ENCODE results near the gene KLK5.

The KLK5 gene

GRCh38 chr19:50932690-50933083, 20.2 kb downstream of the KLK5 start:
- Histone ChIP-seq H3K27ac (ENCODE audit: low read depth, low read length) (no peak overlapping the region), H3K27me3 (ENCODE audit: control insufficient read depth, insufficient read depth, low read length) (peaks cover 6% of the 10 kb centered on the region), H3K4me3 (ENCODE audit: low read length) (no peak overlapping the region), H3K4me1 (ENCODE audit: control insufficient read depth, insufficient read depth, low read length) (no peaks in the 10 kb centered on the region), H3K36me3 (ENCODE audit: control insufficient read depth, insufficient read depth, low read length) (no peaks in the 10 kb centered on the region), H3K9ac (ENCODE audit: low read length) (no peak overlapping the region)

DNA sequence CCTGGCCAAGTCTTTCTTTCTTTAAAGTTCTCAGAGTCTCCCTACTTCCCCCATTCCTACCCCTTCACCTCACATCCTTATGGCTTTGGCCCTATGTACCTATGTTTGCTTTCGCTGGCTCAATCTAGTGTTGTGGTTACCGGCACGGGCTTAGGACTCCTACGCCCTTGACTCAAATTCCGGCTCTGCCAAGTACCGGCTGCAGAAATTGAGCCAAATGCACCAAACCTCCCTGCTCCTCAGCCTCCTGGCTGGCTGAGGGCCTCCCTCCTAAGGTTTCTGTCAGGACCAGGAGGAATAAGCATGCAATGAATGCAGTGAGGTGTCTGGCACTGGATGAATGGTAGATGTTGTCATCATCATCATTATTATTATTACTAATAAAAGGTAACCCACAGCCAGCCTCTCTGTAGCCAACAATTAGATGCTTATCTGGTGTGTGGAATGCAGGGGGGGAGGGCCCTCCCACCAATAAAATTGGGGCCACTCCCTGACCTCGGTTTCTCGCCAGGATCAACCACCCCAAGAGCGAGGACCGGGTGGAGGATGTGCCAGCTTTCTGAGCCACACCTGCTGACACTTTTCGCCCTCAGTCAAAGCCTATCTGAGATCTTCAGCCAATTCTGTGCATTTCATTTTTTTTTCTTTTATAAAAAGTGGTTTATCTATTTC, 20.7 kb downstream of the KLK5 start:
- H3K27me3 ChIP-seq (ENCODE audit: control insufficient read depth, insufficient read depth, low read length) = peaks cover 8% of the 10 kb centered on the region
- no peaks in the 10 kb centered on the region for H3K36me3 ChIP-seq (ENCODE audit: control insufficient read depth, insufficient read depth, low read length)
- no peak overlapping the region for H3K4me3 ChIP-seq (ENCODE audit: low read length)
- no peak overlapping the region for H3K9ac ChIP-seq (ENCODE audit: low read length)
- H3K27ac ChIP-seq (ENCODE audit: low read depth, low read length) = no peak overlapping the region
- H3K4me1 ChIP-seq (ENCODE audit: control insufficient read depth, insufficient read depth, low read length) = no peaks in the 10 kb centered on the region

DNA sequence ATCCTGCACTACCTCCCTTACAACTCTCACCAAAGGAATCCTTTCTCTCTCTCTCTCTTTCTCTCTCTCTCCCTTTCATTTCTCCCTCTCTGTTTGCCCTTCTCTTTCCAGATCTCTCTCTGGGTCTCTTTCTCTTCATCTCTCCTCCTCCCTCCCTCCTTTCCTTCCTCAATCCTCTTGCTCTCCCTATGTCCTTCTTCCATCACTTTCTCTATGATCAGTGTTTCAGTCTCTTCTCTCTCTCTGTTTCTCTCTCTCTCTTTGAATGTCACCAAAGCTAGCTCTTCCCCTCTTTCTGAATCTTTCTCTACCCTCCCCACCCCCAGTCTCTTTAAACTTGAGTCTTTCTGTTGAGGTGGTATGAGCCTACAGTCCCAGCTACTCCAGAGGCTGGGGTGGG, 21.8 kb downstream of the KLK5 start:
- H3K4me3 ChIP-seq (ENCODE audit: low read length) = no peak overlapping the region
- no peak overlapping the region for H3K27ac ChIP-seq (ENCODE audit: low read depth, low read length)
- no peaks in the 10 kb centered on the region for H3K4me1 ChIP-seq (ENCODE audit: control insufficient read depth, insufficient read depth, low read length)
- no peaks in the 10 kb centered on the region for H3K36me3 ChIP-seq (ENCODE audit: control insufficient read depth, insufficient read depth, low read length)
- peaks cover 8% of the 10 kb centered on the region for H3K27me3 ChIP-seq (ENCODE audit: control insufficient read depth, insufficient read depth, low read length)
- H3K9ac ChIP-seq (ENCODE audit: low read length) = no peak overlapping the region

DNA sequence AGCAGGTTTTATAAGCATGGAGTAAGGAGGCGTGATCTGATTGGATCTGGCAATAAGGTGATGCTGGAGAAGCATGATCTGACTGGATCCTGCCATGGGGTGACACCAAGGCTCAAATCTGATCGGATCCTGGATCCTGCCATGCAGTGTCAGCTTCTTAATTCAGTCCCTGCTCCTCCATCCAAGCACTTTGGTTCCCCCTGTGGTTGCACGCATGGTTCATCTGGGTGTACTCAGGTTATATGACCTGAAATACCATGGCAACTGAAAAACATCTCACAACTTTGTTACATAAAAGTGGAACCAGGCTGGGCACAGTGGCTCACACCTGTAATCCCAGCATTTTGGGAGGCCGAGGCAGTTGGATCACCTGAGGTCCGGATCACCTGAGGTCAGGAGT, 24.0 kb downstream of the KLK5 start:
- H3K4me1 ChIP-seq (ENCODE audit: control insufficient read depth, insufficient read depth, low read length) = no peaks in the 10 kb centered on the region
- H3K36me3 ChIP-seq (ENCODE audit: control insufficient read depth, insufficient read depth, low read length) = no peaks in the 10 kb centered on the region
- no peak overlapping the region for H3K27ac ChIP-seq (ENCODE audit: low read depth, low read length)
- peaks cover 8% of the 10 kb centered on the region for H3K27me3 ChIP-seq (ENCODE audit: control insufficient read depth, insufficient read depth, low read length)
- H3K9ac ChIP-seq (ENCODE audit: low read length) = no peak overlapping the region
- no peak overlapping the region for H3K4me3 ChIP-seq (ENCODE audit: low read length)

- Histone ChIP-seq H3K36me3 (ENCODE audit: control insufficient read depth, insufficient read depth, low read length) (no peaks in the 10 kb centered on the region), H3K4me1 (ENCODE audit: control insufficient read depth, insufficient read depth, low read length) (no peaks in the 10 kb centered on the region), H3K27ac (ENCODE audit: low read depth, low read length) (no peak overlapping the region), H3K9ac (ENCODE audit: low read length) (no peak overlapping the region), H3K27me3 (ENCODE audit: control insufficient read depth, insufficient read depth, low read length) (peaks cover 8% of the 10 kb centered on the region), H3K4me3 (ENCODE audit: low read length) (no peak overlapping the region)
These were observed 26.7 kb downstream of the KLK5 start for GRCh38 chr19:50926144-50926543.

DNA sequence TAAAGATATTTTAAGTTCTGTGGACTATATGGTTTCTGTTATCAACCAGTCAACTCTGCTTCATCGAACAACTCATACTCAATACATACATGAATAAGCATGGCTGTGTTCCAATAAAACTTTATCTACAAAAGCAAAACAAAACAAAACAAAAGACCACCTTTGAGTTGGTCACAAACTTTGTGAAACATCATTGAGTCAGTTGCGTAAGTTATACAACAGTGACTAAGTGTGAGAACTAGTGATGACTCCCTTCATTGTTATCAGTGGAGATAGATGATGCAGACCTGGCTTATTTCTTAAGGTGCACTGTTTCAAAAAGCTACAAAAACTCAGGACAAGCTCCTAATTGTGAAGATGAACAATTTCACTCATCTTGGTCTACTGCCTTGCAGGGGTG, 27.1 kb downstream of the KLK5 start:
- H3K36me3 ChIP-seq (ENCODE audit: control insufficient read depth, insufficient read depth, low read length) = no peaks in the 10 kb centered on the region
- no peak overlapping the region for H3K9ac ChIP-seq (ENCODE audit: low read length)
- H3K27ac ChIP-seq (ENCODE audit: low read depth, low read length) = no peak overlapping the region
- H3K4me3 ChIP-seq (ENCODE audit: low read length) = no peak overlapping the region
- no peaks in the 10 kb centered on the region for H3K4me1 ChIP-seq (ENCODE audit: control insufficient read depth, insufficient read depth, low read length)
- peaks cover 8% of the 10 kb centered on the region for H3K27me3 ChIP-seq (ENCODE audit: control insufficient read depth, insufficient read depth, low read length)

DNA sequence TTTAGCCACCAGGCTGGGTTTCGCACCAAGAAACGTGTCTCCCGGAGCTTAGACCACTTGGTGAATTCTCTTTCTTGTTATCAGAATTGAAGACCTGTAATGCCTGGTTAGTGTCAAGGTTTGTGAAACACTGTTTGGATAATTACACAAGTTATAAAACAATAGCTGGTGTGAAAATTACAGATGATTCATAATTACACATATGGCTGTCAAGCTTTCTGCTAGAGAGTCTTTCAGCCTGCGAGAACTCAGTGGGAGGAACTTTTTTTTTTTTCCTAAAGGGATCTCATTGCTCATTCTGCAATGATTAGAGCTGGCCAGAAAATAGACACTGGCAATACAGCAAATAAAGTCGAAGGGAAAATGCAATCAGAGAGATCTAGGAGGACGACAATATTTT, 28.3 kb downstream of the KLK5 start:
- no peaks in the 10 kb centered on the region for H3K36me3 ChIP-seq (ENCODE audit: control insufficient read depth, insufficient read depth, low read length)
- no peak overlapping the region for H3K9ac ChIP-seq (ENCODE audit: low read length)
- no peak overlapping the region for H3K4me3 ChIP-seq (ENCODE audit: low read length)
- H3K27me3 ChIP-seq (ENCODE audit: control insufficient read depth, insufficient read depth, low read length) = peaks cover 8% of the 10 kb centered on the region
- H3K27ac ChIP-seq (ENCODE audit: low read depth, low read length) = no peak overlapping the region
- no peaks in the 10 kb centered on the region for H3K4me1 ChIP-seq (ENCODE audit: control insufficient read depth, insufficient read depth, low read length)

DNA sequence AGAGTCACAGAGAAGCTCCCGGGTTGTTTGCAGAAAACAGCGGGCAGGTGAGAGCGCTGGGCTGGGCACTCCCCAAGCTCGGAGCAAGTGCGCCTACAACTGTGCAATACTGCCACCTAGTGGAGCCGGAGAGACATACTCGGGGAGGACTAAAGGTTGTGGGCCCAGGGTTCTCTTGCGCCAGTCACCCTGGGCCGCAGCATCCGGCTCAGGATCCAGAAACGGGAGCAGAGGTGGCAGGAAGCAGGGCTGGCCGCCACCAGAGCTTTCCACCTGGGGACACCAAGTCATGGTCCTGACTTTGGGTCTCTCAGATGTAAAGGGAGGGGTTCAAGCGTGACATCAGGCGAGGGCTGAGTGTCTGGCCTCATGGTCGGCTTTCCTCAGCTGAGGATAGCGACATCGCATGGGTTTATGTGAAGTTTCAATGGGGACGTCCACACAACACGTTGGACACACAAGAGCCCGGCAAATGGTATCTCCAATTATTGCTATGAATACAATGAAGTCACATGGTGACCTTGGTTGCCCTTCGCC, 30.5 kb downstream of the KLK5 start:
- no peaks in the 10 kb centered on the region for H3K36me3 ChIP-seq (ENCODE audit: control insufficient read depth, insufficient read depth, low read length)
- no peaks in the 10 kb centered on the region for H3K27me3 ChIP-seq (ENCODE audit: control insufficient read depth, insufficient read depth, low read length)
- H3K4me3 ChIP-seq (ENCODE audit: low read length) = no peak overlapping the region
- H3K4me1 ChIP-seq (ENCODE audit: control insufficient read depth, insufficient read depth, low read length) = no peaks in the 10 kb centered on the region
- H3K27ac ChIP-seq (ENCODE audit: low read depth, low read length) = no peak overlapping the region
- H3K9ac ChIP-seq (ENCODE audit: low read length) = no peak overlapping the region

DNA sequence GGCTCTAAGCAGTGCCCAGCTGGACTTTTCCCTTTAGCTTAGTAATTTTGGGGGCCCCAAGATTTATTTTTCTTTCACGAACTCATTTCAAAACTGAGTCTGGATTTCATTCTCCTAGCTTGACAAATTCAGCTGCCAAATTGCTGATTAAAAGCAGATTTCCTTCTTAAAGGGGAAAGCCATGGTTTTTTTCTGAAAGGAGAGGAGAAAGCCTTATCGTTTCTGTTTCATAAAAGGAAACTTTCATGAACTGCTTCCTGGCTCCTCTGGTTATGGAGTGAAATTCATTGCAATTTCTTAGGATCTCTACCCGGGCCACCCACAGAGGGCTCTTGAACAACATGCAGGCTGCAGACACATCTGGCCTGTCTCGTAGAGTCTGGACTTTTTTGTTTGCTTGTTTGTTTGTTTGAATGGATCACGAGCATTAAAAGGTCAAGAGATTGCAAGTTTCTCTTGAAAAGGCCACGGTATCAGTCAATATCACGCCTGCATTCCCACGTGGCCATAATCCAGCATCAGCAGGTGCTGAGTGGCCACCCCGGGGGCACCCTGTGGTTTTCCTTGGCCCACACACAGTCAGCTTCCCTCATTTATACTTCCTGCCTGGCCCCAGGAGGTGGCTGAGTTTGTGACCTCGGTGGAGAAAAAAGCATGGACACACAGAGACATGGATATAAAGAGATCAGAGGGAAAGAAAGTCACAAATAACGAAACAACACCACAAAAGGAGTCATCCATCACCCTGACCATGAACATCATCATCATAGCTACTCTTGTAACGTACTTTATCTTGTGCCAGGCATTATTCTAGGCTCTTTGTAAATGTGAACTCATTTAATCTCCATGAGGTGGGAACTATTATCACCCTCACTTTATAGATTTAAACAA, 31.2 kb downstream of the KLK5 start:
- H3K27me3 ChIP-seq (ENCODE audit: control insufficient read depth, insufficient read depth, low read length) = no peaks in the 10 kb centered on the region
- H3K27ac ChIP-seq (ENCODE audit: low read depth, low read length) = no peak overlapping the region
- no peaks in the 10 kb centered on the region for H3K4me1 ChIP-seq (ENCODE audit: control insufficient read depth, insufficient read depth, low read length)
- no peak overlapping the region for H3K4me3 ChIP-seq (ENCODE audit: low read length)
- H3K9ac ChIP-seq (ENCODE audit: low read length) = no peak overlapping the region
- H3K36me3 ChIP-seq (ENCODE audit: control insufficient read depth, insufficient read depth, low read length) = no peaks in the 10 kb centered on the region

DNA sequence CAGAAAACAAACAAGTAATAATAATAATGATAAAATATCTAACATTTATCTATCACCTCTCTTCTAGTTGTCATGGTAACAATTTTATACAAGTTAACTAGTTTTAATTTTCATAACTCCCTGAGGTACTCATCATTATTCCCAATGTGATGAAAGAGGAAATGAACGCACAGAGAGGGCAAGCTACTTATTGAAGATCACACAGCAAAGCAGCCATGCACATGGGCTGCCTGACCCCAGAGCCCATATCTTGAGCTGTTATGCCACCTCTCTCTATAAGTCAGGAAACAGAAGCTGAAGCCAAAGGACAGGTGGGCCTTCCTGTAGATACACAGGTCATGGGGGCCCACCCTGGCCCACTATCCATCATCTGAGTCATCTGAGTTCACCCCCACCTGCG, 36.8 kb downstream of the KLK5 start:
- H3K4me1 ChIP-seq (ENCODE audit: control insufficient read depth, insufficient read depth, low read length) = no peaks in the 10 kb centered on the region
- no peak overlapping the region for H3K9ac ChIP-seq (ENCODE audit: low read length)
- no peak overlapping the region for H3K27ac ChIP-seq (ENCODE audit: low read depth, low read length)
- H3K36me3 ChIP-seq (ENCODE audit: control insufficient read depth, insufficient read depth, low read length) = no peaks in the 10 kb centered on the region
- H3K4me3 ChIP-seq (ENCODE audit: low read length) = no peak overlapping the region
- H3K27me3 ChIP-seq (ENCODE audit: control insufficient read depth, insufficient read depth, low read length) = peaks cover 8% of the 10 kb centered on the region

DNA sequence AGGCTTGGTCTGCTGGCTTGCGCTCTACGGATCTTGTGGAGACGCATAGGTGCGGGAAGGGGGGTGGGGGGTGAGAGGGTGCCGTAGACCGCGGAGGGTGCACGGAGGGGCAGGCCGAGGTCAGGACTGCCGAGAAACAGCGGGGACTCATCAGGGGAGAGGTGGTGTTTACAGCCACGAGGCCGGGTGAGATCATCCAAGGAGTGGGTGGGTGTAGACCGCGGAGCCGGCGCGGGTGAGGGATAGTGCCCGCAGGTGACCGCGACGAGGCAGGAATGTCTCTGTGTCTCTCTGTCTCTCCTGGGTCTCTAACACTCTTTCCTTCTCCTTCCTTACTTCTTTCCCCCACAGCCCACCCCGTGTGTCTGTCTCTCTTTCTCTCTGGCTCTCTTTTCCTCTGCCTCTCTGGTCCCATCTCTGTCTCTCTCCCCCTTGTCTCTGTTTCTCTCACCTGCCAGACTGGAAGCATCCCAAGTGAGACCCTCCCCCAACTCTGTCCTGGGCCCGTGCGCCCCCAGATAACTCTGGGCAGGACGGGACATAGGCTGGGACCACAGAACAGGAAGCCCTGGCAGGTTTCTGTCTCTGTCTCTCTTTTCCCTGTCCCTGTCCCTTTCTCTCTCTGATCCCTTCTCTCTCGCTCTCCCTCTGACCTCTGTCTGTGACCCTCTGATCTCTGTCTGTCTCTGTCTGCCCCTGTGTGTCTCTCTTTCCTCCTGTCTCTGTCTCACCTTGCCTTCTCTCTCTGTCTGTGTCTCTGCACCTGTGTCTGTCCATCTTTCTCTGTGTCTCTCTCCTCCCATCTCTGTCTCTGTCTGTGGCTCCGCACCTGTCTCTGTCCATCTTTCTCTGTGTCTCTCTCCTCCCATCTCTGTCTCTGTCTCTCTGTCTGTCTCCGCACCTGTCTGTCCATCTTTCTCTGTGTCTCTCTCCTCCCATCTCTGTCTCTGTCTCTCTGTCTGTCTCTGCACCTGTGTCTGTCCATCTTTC, 39.8 kb downstream of the KLK5 start:
- H3K27me3 ChIP-seq (ENCODE audit: control insufficient read depth, insufficient read depth, low read length) = peaks cover 25% of the 10 kb centered on the region
- no peaks in the 10 kb centered on the region for H3K4me1 ChIP-seq (ENCODE audit: control insufficient read depth, insufficient read depth, low read length)
- no peak overlapping the region for H3K27ac ChIP-seq (ENCODE audit: low read depth, low read length)
- H3K4me3 ChIP-seq (ENCODE audit: low read length) = no peak overlapping the region
- no peak overlapping the region for H3K9ac ChIP-seq (ENCODE audit: low read length)
- no peaks in the 10 kb centered on the region for H3K36me3 ChIP-seq (ENCODE audit: control insufficient read depth, insufficient read depth, low read length)

DNA sequence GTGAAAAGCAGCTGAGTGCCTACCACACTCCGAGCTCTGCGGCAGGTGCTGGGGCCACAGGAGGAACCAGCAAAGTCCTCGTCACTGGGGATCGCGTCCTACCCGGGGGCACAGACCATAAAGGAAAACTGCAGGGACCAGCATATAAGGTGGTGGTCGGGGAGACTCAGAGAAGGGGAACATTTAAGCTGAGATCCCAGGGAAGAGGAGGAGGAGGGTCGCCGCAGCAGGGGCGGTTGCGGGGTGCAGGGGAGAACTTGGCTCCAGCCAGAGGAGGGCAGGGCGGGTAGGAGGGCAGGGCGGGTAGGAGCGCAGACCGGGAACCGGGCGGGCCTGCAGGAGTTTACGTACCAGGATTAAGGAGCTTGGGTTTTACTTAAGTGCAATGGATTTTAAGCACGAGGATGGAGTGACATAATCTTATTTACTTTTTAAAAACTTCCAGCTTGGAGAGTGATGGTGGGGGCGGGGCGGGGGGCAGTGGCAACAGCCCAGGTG, 40.7 kb downstream of the KLK5 start:
- no peak overlapping the region for H3K27ac ChIP-seq (ENCODE audit: low read depth, low read length)
- H3K27me3 ChIP-seq (ENCODE audit: control insufficient read depth, insufficient read depth, low read length) = peaks cover 25% of the 10 kb centered on the region

More for the DNA sequence above, 40.7 kb downstream of the KLK5 start:
- no peaks in the 10 kb centered on the region for H3K4me1 ChIP-seq (ENCODE audit: control insufficient read depth, insufficient read depth, low read length)
- no peak overlapping the region for H3K9ac ChIP-seq (ENCODE audit: low read length)
- no peak overlapping the region for H3K4me3 ChIP-seq (ENCODE audit: low read length)
- H3K36me3 ChIP-seq (ENCODE audit: control insufficient read depth, insufficient read depth, low read length) = no peaks in the 10 kb centered on the region
